ENCODE data around the gene RHOBTB1.

- no peak for TF ChIP-seq POLR2A (IDR thresholded peaks at IDR 0.05; ENCODE audit: low read depth, low read length)
- no peak for TF ChIP-seq POLR2AphosphoS5 (IDR thresholded peaks at IDR 0.05; ENCODE audit: low read depth, low read length)
- TF ChIP-seq TAF1 (IDR thresholded peaks at IDR 0.05; ENCODE audit: borderline replicate concordance, low read depth, low read length): no peak
Measured at GRCh38 chr10:60896810-60897209, 47.2 kb downstream of the RHOBTB1 start.

Measured in GM12892 (cell line).